HepG2 (cell line): ENCODE results near the gene SLC22A15. TPM values are rescaled to one million over a fixed set of nuclear protein-coding genes. Genes with fewer than 3 reads are reported as not detected.

Experiments used
- ATAC-seq: fragments of 200-7000 bp; cut with Tn5 transposase; 3 replicates; pipeline ENCODE4 v1.9.1; 2020; ENCODE audit warnings: mild to moderate bottlenecking, moderate library complexity
- BruUV-seq: library from RNA; stranded (reverse); fragments of 400-500 nt; replicated peaks from 2 replicates; lab custom pipeline; 2021; lab: Mats Ljungman, UMichigan
- CTCF ChIA-PET: fragments of 300-600 bp; formaldehyde crosslinking; extraction: SDS; loops from one replicate; lab custom pipeline; 2021; ENCODE audit warnings: low total read pairs, inconsistent platforms, low intra/inter-chr PET ratio; lab: Yijun Ruan, JAX
- POLR2A ChIA-PET: fragments of 350-600 bp; sonication (Branson Sonifier 250); formaldehyde crosslinking; loops from one replicate; lab custom pipeline; 2020; ENCODE audit warnings: antibody characterized with exemption, inconsistent platforms; lab: Yijun Ruan, JAX
- DNase-seq: peaks from one replicate; pipeline ENCODE4 v3.0.0-alpha.2; 2015; ENCODE audit warnings: low spot score
- FAIRE-seq: peaks from 3 replicates; lab custom pipeline; 2011; peaks lifted over from hg19 to GRCh38; lab: Jason Lieb, UNC
- H2AFZ ChIP-seq: one replicate; pipeline ENCODE4 v1.6.1; 2011; ENCODE audit warnings: low read length, inconsistent platforms
- H3K27ac ChIP-seq: fragments of 300-600 bp; 3 replicates; pipeline ENCODE4 v1.8.0; 2011; ENCODE audit warnings: mixed run types, mild to moderate bottlenecking, mixed read lengths, low read length, inconsistent platforms; ENCODE audit not compliant: insufficient read depth; ENCODE audit errors: extremely low read length
- H3K27me3 ChIP-seq, 2 experiments: fragments of 200-600 bp in 1 of 2; 2 replicates in 1 of 2; 3 replicates in 1 of 2; pipeline versions ENCODE4 v1.6.0 to v1.8.0; 2011; ENCODE audit warnings: low read length in 2 of 2, mild to moderate bottlenecking in 2 of 2, moderate library complexity in 2 of 2, inconsistent platforms in 1 of 2; ENCODE audit not compliant: insufficient read depth in 2 of 2, control insufficient read depth in 1 of 2
- H3K36me3 ChIP-seq, 2 experiments: fragments of 200-600 bp in 1 of 2; replicated peaks in 1 of 2; 2 replicates in 1 of 2; 3 replicates in 1 of 2; pipeline versions ENCODE4 v1.5.1 to v1.8.0; 2011; ENCODE audit warnings: low read length in 2 of 2, inconsistent platforms in 1 of 2; ENCODE audit not compliant: insufficient read depth in 2 of 2, control insufficient read depth in 1 of 2
- H3K4me1 ChIP-seq: 2 replicates; pipeline ENCODE4 v1.5.1; 2012; ENCODE audit warnings: low read length, inconsistent platforms; ENCODE audit not compliant: insufficient read depth
- H3K4me2 ChIP-seq: 2 replicates; pipeline ENCODE4 v1.6.0; 2011; ENCODE audit warnings: low read depth, low read length, inconsistent platforms
- H3K4me3 ChIP-seq, 3 experiments: fragments of 200-600 bp in 1 of 3; sonication (generic), shearing (Covaris generic) in 1 of 3; replicated peaks in 1 of 3; 2 replicates each; pipeline ENCODE4 v1.5.1; 2011 to 2016; ENCODE audit warnings: low read length in 3 of 3, inconsistent platforms in 2 of 3, low read depth in 2 of 3, mild to moderate bottlenecking in 2 of 3, control low read depth in 1 of 3, mixed read lengths in 1 of 3; ENCODE audit not compliant: insufficient read depth in 1 of 3
- H3K79me2 ChIP-seq: one replicate; pipeline ENCODE4 v1.6.1; 2011; ENCODE audit warnings: low read length, inconsistent platforms; ENCODE audit not compliant: insufficient read depth
- H3K9ac ChIP-seq: 2 replicates; pipeline ENCODE4 v1.6.0; 2011; ENCODE audit warnings: mild to moderate bottlenecking, low read depth, low read length, inconsistent platforms; ENCODE audit not compliant: insufficient read depth
- H3K9me3 ChIP-seq: 2 replicates; pipeline ENCODE4 v1.5.1; 2012; ENCODE audit warnings: mild to moderate bottlenecking, low read length
- H4K20me1 ChIP-seq: 2 replicates; pipeline ENCODE4 v1.6.0; 2011; ENCODE audit warnings: inconsistent platforms, mild to moderate bottlenecking, low read length, moderate library complexity; ENCODE audit not compliant: insufficient read depth
- AHDC1 ChIP-seq: sonication (generic); formaldehyde crosslinking; IDR thresholded peaks from 2 replicates; pipeline ENCODE4 v1.5.1; 2020; ENCODE audit warnings: mild to moderate bottlenecking, missing genetic modification reagents, borderline replicate concordance
- CBX5 ChIP-seq: sonication (generic); formaldehyde crosslinking; IDR thresholded peaks from 2 replicates; pipeline ENCODE4 v1.4.0; 2020; ENCODE audit warnings: missing genetic modification reagents, borderline replicate concordance
- EZH2 ChIP-seq: conservative IDR thresholded peaks from 2 replicates; pipeline ENCODE4 v1.6.1; 2012; ENCODE audit warnings: mild to moderate bottlenecking, low read depth, low read length, moderate library complexity
- MTF2 ChIP-seq: sonication (generic); formaldehyde crosslinking; IDR thresholded peaks from 2 replicates; pipeline ENCODE4 v1.5.0; 2020; ENCODE audit warnings: missing genetic modification reagents, borderline replicate concordance
- NFKBIZ ChIP-seq: IDR thresholded peaks from 2 replicates; pipeline ENCODE4 v1.6.1; 2018; ENCODE audit warnings: missing genetic modification reagents, missing compliant biosample characterization
- TEAD2 ChIP-seq: sonication (generic); formaldehyde crosslinking; IDR thresholded peaks from 2 replicates; pipeline ENCODE4 v1.9.0; 2021; ENCODE audit warnings: missing genetic modification reagents
- ZNF317 ChIP-seq: sonication (generic); formaldehyde crosslinking; IDR thresholded peaks from 2 replicates; pipeline ENCODE4 v1.5.0; 2020; ENCODE audit warnings: mild to moderate bottlenecking, missing genetic modification reagents
- ZNF672 ChIP-seq: sonication (generic); formaldehyde crosslinking; IDR thresholded peaks from 2 replicates; pipeline ENCODE4 v1.8.1; 2022; ENCODE audit warnings: missing genetic modification reagents
- WGBS: methylation state at CpG from one replicate; pipeline ENCODE4 v1.1.6; 2017; ENCODE audit warnings: low lambda C conversion rate; 5-methylcytosine and 5-hydroxymethylcytosine counted together
- in situ Hi-C: cut with HindIII; loops from 2 replicates; pipeline ENCODE4 v1.10.0; 2017; ENCODE audit warnings: low pct_unique_long_range_greater_than_20kb; ENCODE audit not compliant: extremely low pct_ligation_motif_present
- intact Hi-C: fragments of 100-400 bp; cut with micrococcal nuclease; formaldehyde crosslinking; loops from one replicate; pipeline ENCODE4 v1.10.0; 2022; ENCODE audit not compliant: unreplicated experiment
- polyA plus RNA-seq, 8 experiments: library from polyadenylated mRNA; depleted of rRNA in 3 of 8; stranded (reverse) in 7 of 8; unstranded in 1 of 8; fragments of >200 nt; fragmentation: Illumina TruSeq in 4 of 8; extraction: Trizol in 4 of 8; gene quantifications; 2 replicates each; pipeline versions ENCODE4 v1.2.1 to v1.2.3, GENCODE V29; 2011 to 2016; ENCODE audit warnings: low read depth in 4 of 8, missing spikeins in 1 of 8, mixed read lengths in 1 of 8; ENCODE audit not compliant: insufficient read depth in 1 of 8
- total RNA-seq, 5 experiments: library from RNA; depleted of rRNA; stranded (reverse); fragments of >200 nt; fragmentation: Illumina TruSeq; extraction: Trizol; gene quantifications; 2 replicates each; pipeline ENCODE4 v1.2.3, GENCODE V29; 2016; ENCODE audit warnings: low read depth in 1 of 5
- TF ChIP-seq, protein P1 (sequence below): sonication (generic); formaldehyde crosslinking; IDR thresholded peaks from 2 replicates; pipeline ENCODE4 v1.4.0; 2020; ENCODE audit warnings: missing genetic modification reagents
- TF ChIP-seq, protein P2 (sequence below), 2 experiments: sonication (generic) in 1 of 2; formaldehyde crosslinking in 1 of 2; IDR thresholded peaks; 2 replicates each; pipeline versions ENCODE4 v1.5.1 to v1.6.1; 2011 to 2020; ENCODE audit warnings: borderline replicate concordance in 1 of 2, low read depth in 1 of 2, low read length in 1 of 2, mild to moderate bottlenecking in 1 of 2, missing genetic modification reagents in 1 of 2, moderate library complexity in 1 of 2

The SLC22A15 gene
- total and polyA plus RNA-seq, 2 of the 13 experiments (the other 11 are each of a cell fraction or from before 2014, with no cell fraction given): 0.24 to 1.7 TPM

DNA sequence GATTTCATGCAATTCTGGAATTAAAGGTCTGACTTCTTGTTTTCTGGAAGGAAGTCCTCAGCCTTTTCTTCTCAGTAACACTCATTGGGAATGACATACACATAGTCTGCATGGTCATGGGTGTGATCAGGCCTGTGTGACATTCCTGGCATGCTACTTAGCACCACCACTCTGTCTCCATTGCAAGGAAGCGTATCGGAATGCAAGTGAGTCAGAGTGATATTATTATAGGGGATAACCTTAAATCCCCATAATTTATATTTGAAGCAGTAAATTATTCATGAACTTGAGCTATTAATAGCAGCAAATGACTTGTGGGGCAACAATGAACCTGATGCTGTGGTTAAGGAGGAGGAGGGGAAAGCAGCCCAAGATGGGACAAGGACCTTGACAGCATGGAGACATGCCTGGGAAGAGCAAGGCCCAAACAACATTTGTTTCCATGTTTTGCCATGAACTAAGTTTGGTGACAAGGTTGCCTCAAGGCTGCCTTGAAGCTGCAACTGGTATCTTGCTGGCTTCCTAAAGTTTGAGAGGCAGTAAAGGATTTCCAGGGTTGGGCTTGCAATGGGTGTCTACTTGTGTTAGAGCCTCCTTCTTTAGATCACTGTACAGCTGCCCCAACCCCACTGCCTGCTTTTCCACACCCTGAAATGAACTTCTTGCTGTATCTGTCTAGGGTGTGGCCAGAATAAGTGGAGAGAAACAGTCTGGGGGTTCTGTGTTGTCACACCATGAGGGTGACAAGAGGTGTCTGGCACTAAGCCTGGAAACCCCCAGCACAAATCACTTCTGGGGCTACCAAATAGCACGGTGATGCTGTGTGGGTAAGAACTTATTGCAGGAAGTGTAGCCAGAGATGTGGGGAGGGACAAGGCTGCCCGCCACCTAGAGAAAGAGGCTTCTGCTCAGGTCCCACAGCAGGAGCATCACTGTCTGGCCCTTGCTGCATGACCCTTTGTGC lies 139.4 kb downstream of the SLC22A15 start:
- Histone ChIP-seq H3K79me2 (no peaks in the 10 kb centered on the region), H3K9ac (no peak overlapping the region), H3K9me3 (no peaks in the 10 kb centered on the region), H3K4me3 (no peak overlapping the region), H3K27ac (no peak overlapping the region), H3K4me2 (no peak overlapping the region), H2AFZ (no peak overlapping the region), H3K36me3 (no peaks in the 10 kb centered on the region), H3K27me3 (no peaks in the 10 kb centered on the region), H3K4me1 (peaks cover 46% of the 10 kb centered on the region), H4K20me1 (no peaks in the 10 kb centered on the region)
- BruUV-seq: no TSS peak
- ChIA-PET POLR2A (no interaction called here), CTCF (no interaction called here)
- no peak for FAIRE-seq
- no peak for ATAC-seq
- 99% methylated on average over 4 of the region's 4 CpGs for WGBS
- in situ Hi-C loops: no loop called here
- intact Hi-C loops: no loop called here
- DNase-seq: no peak
- TF ChIP-seq, protein P1, sequence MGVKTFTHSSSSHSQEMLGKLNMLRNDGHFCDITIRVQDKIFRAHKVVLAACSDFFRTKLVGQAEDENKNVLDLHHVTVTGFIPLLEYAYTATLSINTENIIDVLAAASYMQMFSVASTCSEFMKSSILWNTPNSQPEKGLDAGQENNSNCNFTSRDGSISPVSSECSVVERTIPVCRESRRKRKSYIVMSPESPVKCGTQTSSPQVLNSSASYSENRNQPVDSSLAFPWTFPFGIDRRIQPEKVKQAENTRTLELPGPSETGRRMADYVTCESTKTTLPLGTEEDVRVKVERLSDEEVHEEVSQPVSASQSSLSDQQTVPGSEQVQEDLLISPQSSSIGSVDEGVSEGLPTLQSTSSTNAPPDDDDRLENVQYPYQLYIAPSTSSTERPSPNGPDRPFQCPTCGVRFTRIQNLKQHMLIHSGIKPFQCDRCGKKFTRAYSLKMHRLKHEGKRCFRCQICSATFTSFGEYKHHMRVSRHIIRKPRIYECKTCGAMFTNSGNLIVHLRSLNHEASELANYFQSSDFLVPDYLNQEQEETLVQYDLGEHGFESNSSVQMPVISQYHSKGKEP: no peak
- TF ChIP-seq TEAD2 (CRISPR knock-in tag): no peak
- no peak for TF ChIP-seq CBX5 (CRISPR knock-in tag)
- TF ChIP-seq ZNF317 (CRISPR knock-in tag): no peak
- no peak for TF ChIP-seq EZH2
- TF ChIP-seq ZNF672: no peak
- TF ChIP-seq AHDC1: no peak
- no peak for TF ChIP-seq MTF2 (CRISPR knock-in tag)
- TF ChIP-seq, protein P2, sequence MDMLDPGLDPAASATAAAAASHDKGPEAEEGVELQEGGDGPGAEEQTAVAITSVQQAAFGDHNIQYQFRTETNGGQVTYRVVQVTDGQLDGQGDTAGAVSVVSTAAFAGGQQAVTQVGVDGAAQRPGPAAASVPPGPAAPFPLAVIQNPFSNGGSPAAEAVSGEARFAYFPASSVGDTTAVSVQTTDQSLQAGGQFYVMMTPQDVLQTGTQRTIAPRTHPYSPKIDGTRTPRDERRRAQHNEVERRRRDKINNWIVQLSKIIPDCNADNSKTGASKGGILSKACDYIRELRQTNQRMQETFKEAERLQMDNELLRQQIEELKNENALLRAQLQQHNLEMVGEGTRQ (IDR thresholded peaks at IDR 0.05; ENCODE audit: low read depth, low read length): no peak
- TF ChIP-seq, protein P2 (CRISPR knock-in tag; IDR thresholded peaks at IDR 0.05; ENCODE audit: borderline replicate concordance): no peak
- TF ChIP-seq NFKBIZ (CRISPR knock-in tag): no peak
